IMR-90 (cell line): ENCODE data around the gene ZNF658. TPM values are rescaled to one million over a fixed set of nuclear protein-coding genes. Genes with fewer than 3 reads are reported as not detected.
"Not testable (repeated sequence)": the region's sequence is repeated elsewhere in the genome, so short reads cannot be mapped to it uniquely, and the experiment has no call there.

Source experiments
- ATAC-seq: fragments of 200-7000 bp; cut with Tn5 transposase; 2 replicates; pipeline ENCODE4 v1.9.1; 2020; ENCODE audit warnings: low read depth, mild to moderate bottlenecking, moderate library complexity
- Bru-seq: library from RNA; stranded (reverse); fragments of 400-500 nt; gene quantifications from one replicate; lab custom pipeline; 2021; lab: Mats Ljungman, UMichigan
- BruChase-seq, 2 experiments: library from RNA; stranded (reverse); fragments of 400-500 nt; gene quantifications; one replicate each; lab custom pipeline; 2021; lab: Mats Ljungman, UMichigan
- BruUV-seq: library from RNA; stranded (reverse); fragments of 400-500 nt; replicated peaks from 2 replicates; lab custom pipeline; 2021; lab: Mats Ljungman, UMichigan
- CTCF ChIA-PET: fragments of 300-600 bp; formaldehyde crosslinking; extraction: SDS; loops from one replicate; lab custom pipeline; 2021; ENCODE audit warnings: antibody characterized with exemption; lab: Yijun Ruan, JAX
- POLR2A ChIA-PET: fragments of 300-600 bp; sonication (Branson Sonifier 250); formaldehyde crosslinking; loops from one replicate; lab custom pipeline; 2022; ENCODE audit warnings: antibody characterized with exemption; ENCODE audit not compliant: unreplicated experiment; lab: Charles Lee
- DNase-seq: peaks from one replicate; pipeline ENCODE4 v3.0.0; 2013
- H2AFZ ChIP-seq: replicated peaks from 2 replicates; pipeline ENCODE3; 2013; ENCODE audit warnings: low read length, mild to moderate bottlenecking; ENCODE audit not compliant: poor library complexity
- H2AK5ac ChIP-seq: 2 replicates; pipeline ENCODE4 v1.6.1; 2013; ENCODE audit warnings: low read depth, low read length, inconsistent platforms
- H2AK9ac ChIP-seq: replicated peaks from 2 replicates; pipeline ENCODE3; 2013; ENCODE audit warnings: mild to moderate bottlenecking, low read depth, low read length, moderate library complexity; ENCODE audit not compliant: poor library complexity
- H2BK120ac ChIP-seq: 2 replicates; pipeline ENCODE4 v1.6.1; 2013; ENCODE audit warnings: low read depth, low read length, inconsistent platforms
- H2BK15ac ChIP-seq: 3 replicates; pipeline ENCODE4 v1.6.1; 2013; ENCODE audit warnings: low read depth, low read length, inconsistent platforms
- H2BK20ac ChIP-seq: 2 replicates; pipeline ENCODE4 v1.6.1; 2013; ENCODE audit warnings: low read depth, mild to moderate bottlenecking, inconsistent platforms, low read length, moderate library complexity
- H2BK5ac ChIP-seq: 2 replicates; pipeline ENCODE4 v1.6.1; 2013; ENCODE audit warnings: mild to moderate bottlenecking, low read depth, low read length, inconsistent platforms; ENCODE audit not compliant: poor library complexity, severe bottlenecking
- H3K14ac ChIP-seq: replicated peaks from 2 replicates; pipeline ENCODE4 v1.6.1; 2013; ENCODE audit warnings: low read depth, low read length, inconsistent platforms
- H3K18ac ChIP-seq: 2 replicates; pipeline ENCODE4 v1.6.1; 2013; ENCODE audit warnings: low read depth, low read length, control low read depth
- H3K23ac ChIP-seq: 2 replicates; pipeline ENCODE4 v1.6.1; 2013; ENCODE audit warnings: low read depth, low read length, inconsistent platforms
- H3K27ac ChIP-seq: 2 replicates; pipeline ENCODE4 v1.5.1; 2013; ENCODE audit warnings: mild to moderate bottlenecking, control low read depth, low read length; ENCODE audit not compliant: insufficient read depth
- H3K27me3 ChIP-seq: 2 replicates; pipeline ENCODE4 v1.6.1; 2013; ENCODE audit warnings: low read length; ENCODE audit not compliant: control insufficient read depth, insufficient read depth
- H3K36me3 ChIP-seq: 2 replicates; pipeline ENCODE4 v1.6.1; 2013; ENCODE audit warnings: low read length, mixed read lengths; ENCODE audit not compliant: control insufficient read depth, insufficient read depth
- H3K4ac ChIP-seq: 2 replicates; pipeline ENCODE4 v1.6.1; 2013; ENCODE audit warnings: low read depth, low read length, inconsistent platforms
- H3K4me1 ChIP-seq: 2 replicates; pipeline ENCODE4 v1.6.1; 2013; ENCODE audit warnings: low read length, mixed read lengths; ENCODE audit not compliant: control insufficient read depth, insufficient read depth
- H3K4me2 ChIP-seq: 2 replicates; pipeline ENCODE4 v1.6.1; 2013; ENCODE audit warnings: low read depth, mild to moderate bottlenecking, control low read depth, low read length, moderate library complexity
- H3K4me3 ChIP-seq: 2 replicates; pipeline ENCODE4 v1.5.1; 2013; ENCODE audit warnings: low read depth, mild to moderate bottlenecking, control low read depth, low read length, moderate library complexity; ENCODE audit not compliant: insufficient read depth
- H3K56ac ChIP-seq: 2 replicates; pipeline ENCODE4 v1.6.1; 2013; ENCODE audit warnings: low read length, inconsistent platforms; ENCODE audit not compliant: insufficient read depth; ENCODE audit errors: extremely low read depth
- H3K79me1 ChIP-seq, 2 experiments: 2 replicates each; pipeline ENCODE4 v1.6.1; 2013; ENCODE audit warnings: low read length in 2 of 2, inconsistent platforms in 1 of 2, low read depth in 1 of 2
- H3K9ac ChIP-seq: 2 replicates; pipeline ENCODE4 v1.6.1; 2013; ENCODE audit warnings: low read depth, low read length, control low read depth
- H3K9me1 ChIP-seq: 2 replicates; pipeline ENCODE4 v1.6.1; 2013; ENCODE audit warnings: low read length, inconsistent platforms; ENCODE audit not compliant: insufficient read depth
- H3K9me3 ChIP-seq: 2 replicates; pipeline ENCODE4 v1.6.1; 2013; ENCODE audit warnings: low read length; ENCODE audit not compliant: control insufficient read depth, insufficient read depth
- H4K20me1 ChIP-seq: 2 replicates; pipeline ENCODE4 v1.6.1; 2013; ENCODE audit warnings: low read length, inconsistent platforms; ENCODE audit not compliant: insufficient read depth
- H4K5ac ChIP-seq: 2 replicates; pipeline ENCODE4 v1.6.1; 2013; ENCODE audit warnings: mild to moderate bottlenecking, low read depth, low read length, control low read depth
- H4K8ac ChIP-seq, 2 experiments: 2 replicates each; pipeline ENCODE4 v1.6.1; 2013; ENCODE audit warnings: low read depth in 2 of 2, low read length in 2 of 2, control low read depth in 1 of 2, inconsistent platforms in 1 of 2
- H4K91ac ChIP-seq: 2 replicates; pipeline ENCODE4 v1.6.1; 2013; ENCODE audit warnings: low read depth, low read length, inconsistent platforms; ENCODE audit not compliant: insufficient read depth
- WGBS, 2 experiments: methylation state at CpG; one replicate each; pipeline versions ENCODE4 v1.1.5 to v1.1.7; 2013; ENCODE audit warnings: missing lambda C conversion rate in 2 of 2; ENCODE audit not compliant: insufficient read length in 1 of 2; ENCODE audit errors: extremely low coverage in 2 of 2; 5-methylcytosine and 5-hydroxymethylcytosine counted together
- dilution Hi-C: fragments of 300-500 bp; cut with HindIII; formaldehyde crosslinking; loops from one replicate; pipeline ENCODE4 v1.14.3; 2018; ENCODE audit warnings: low sequenced_read_pairs; ENCODE audit not compliant: unreplicated experiment
- in situ Hi-C: fragments of 300-500 bp; cut with MboI; formaldehyde crosslinking; loops from 3 replicates; pipeline ENCODE4 v1.14.3; 2019; ENCODE audit warnings: low sequenced_read_pairs, inconsistent platforms, mixed read lengths
- intact Hi-C: fragments of 100-400 bp; cut with micrococcal nuclease; formaldehyde crosslinking; loops from 2 replicates; pipeline ENCODE4 v1.10.0; 2022
- long read RNA-seq: library from polyadenylated mRNA; unstranded; transcript quantifications from one replicate; pipeline ENCODE4 v2.0.0, GENCODE V29; 2021; ENCODE audit not compliant: unreplicated experiment
- polyA plus RNA-seq, 3 experiments: library from polyadenylated mRNA; depleted of rRNA; stranded (reverse); fragments of >200 nt; gene quantifications; 2 replicates each; pipeline ENCODE4 v1.2.3, GENCODE V29; 2012; ENCODE audit warnings: low replicate concordance in 1 of 3
- total RNA-seq: library from RNA; depleted of rRNA; stranded (reverse); fragments of >200 nt; gene quantifications from 2 replicates; pipeline ENCODE4 v1.2.3, GENCODE V29; 2012; rRNA removed

The ZNF658 gene
- 5.8 and 6.3 TPM in 2 replicates for total RNA-seq
- 1.0 and 1.1 TPM in 2 replicates for polyA plus RNA-seq (2012; rRNA removed)
- 0.17 and 0.24 TPM in 2 replicates for polyA plus RNA-seq (2012; cell fraction: cytosol; rRNA removed)
- polyA plus RNA-seq (2012; cell fraction: nucleus; rRNA removed; ENCODE audit: low replicate concordance), result 0.33 and 1.8 TPM in 2 replicates
- percentile 55 among the genes with signal in this experiment for Bru-seq, nascent RNA
- BruChase-seq, experiment 1, labeled RNA remaining after a 6-hour chase, result percentile 51 among the genes with signal in this experiment
- percentile 47 among the genes with signal in this experiment for BruChase-seq, experiment 2, labeled RNA remaining after a 2-hour chase
- long read RNA-seq, partial matches to known transcripts, result 0 of 3 reads
- long read RNA-seq, other reads (novel, unspliced or antisense), result 3 of 3 reads

DNA sequence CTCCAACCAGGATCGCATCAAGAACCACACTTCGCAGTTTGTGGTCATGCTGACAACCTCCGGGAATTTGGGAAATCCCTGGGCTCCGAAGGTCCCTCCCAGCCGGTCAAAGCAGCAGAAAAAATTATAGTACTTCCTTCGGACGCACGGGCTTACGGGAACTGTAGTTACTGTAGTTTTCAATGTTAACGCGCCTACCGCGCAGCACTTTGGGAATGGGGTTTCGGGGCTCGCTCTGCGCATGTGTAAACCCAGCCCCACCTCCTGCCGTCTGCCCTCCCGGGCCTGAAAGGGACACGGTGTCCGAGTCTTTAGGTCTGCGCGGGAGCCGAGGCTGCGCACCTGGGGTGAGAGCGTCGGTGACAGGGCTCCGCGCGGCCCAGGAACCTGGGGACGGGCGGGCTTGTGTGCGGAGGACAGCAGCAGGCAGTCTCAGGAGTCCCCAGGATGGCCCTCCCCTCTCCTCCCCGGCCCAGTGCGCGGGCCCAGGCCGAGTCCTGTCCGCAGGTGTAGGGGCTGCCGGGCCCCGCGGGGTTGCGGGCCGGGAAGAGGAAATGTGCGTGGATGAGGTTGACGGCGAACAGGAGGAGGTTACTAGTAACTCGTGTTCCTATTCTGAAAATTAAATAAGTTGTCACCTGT lies at the start of gene ZNF658:
Gene ZNF658 (plus strand): TSS at position 236 of the 642 bp plus-strand sequence. CDS start 2,837 bp downstream, outside the sequence.
- H3K9me3 ChIP-seq, intact Hi-C loops, H3K4ac ChIP-seq, H3K4me1 ChIP-seq, CTCF ChIA-PET, H2BK15ac ChIP-seq, H3K9me1 ChIP-seq, POLR2A ChIA-PET, BruUV-seq, H4K91ac ChIP-seq, H2AK5ac ChIP-seq, H4K20me1 ChIP-seq, H3K27ac ChIP-seq, H2AFZ ChIP-seq, H3K79me1 ChIP-seq, dilution Hi-C loops, H3K14ac ChIP-seq, H3K56ac ChIP-seq, H3K23ac ChIP-seq, H3K18ac ChIP-seq, H3K27me3 ChIP-seq, H4K8ac ChIP-seq, H2BK120ac ChIP-seq, H3K36me3 ChIP-seq, H2BK20ac ChIP-seq, H2BK5ac ChIP-seq, H4K5ac ChIP-seq, H2AK9ac ChIP-seq, in situ Hi-C loops: not testable (repeated sequence)
- peak; percentile 99 for ATAC-seq
- H3K9ac ChIP-seq, result peak within 1 kb of the TSS; percentile 66
- peak; percentile 88 for DNase-seq
- no CpG with 5 or more reads among the region's 46 CpGs for WGBS, 2 experiments
- peak within 1 kb of the TSS; percentile 79 for H3K4me2 ChIP-seq
- H3K4me3 ChIP-seq, result peak within 1 kb of the TSS; percentile 50

- BruUV-seq, H3K9ac ChIP-seq, H3K4me2 ChIP-seq, dilution Hi-C loops, H2BK15ac ChIP-seq, H3K4me3 ChIP-seq, H2AFZ ChIP-seq, DNase-seq, H3K4me1 ChIP-seq, H4K5ac ChIP-seq, H3K23ac ChIP-seq, CTCF ChIA-PET, in situ Hi-C loops, H3K9me1 ChIP-seq, H4K91ac ChIP-seq, H3K36me3 ChIP-seq, POLR2A ChIA-PET, H3K18ac ChIP-seq, H4K8ac ChIP-seq, H2BK5ac ChIP-seq, H3K27ac ChIP-seq, intact Hi-C loops, H3K14ac ChIP-seq, H3K27me3 ChIP-seq, H2AK9ac ChIP-seq, H3K9me3 ChIP-seq, H4K20me1 ChIP-seq, H2AK5ac ChIP-seq, H2BK120ac ChIP-seq, H2BK20ac ChIP-seq, H3K4ac ChIP-seq, H3K56ac ChIP-seq, ATAC-seq, H3K79me1 ChIP-seq: not testable (repeated sequence)
- WGBS, 2 experiments, result no CpG with 5 or more reads among the region's 4 CpGs
Measured at GRCh38 chr9:66861732-66862131, 38.8 kb upstream of the ZNF658 start.
